HG03575 (cell line): ENCODE data around the gene GHRH.

Source experiments
- ATAC-seq: cut with Tn5 transposase; IDR thresholded peaks from one replicate; pipeline ENCODE4 v1.9.1; 2021; ENCODE audit not compliant: unreplicated experiment, insufficient number of reproducible peaks, low FRiP score; ENCODE audit errors: extremely low read depth

GHRH gene

GRCh38 chr20:37243937-37244571, 17.6 kb downstream of the GHRH start:
- no peak for ATAC-seq

GRCh38 chr20:37243076-37243936, 18.3 kb downstream of the GHRH start:
- ATAC-seq: no peak

GRCh38 chr20:37242503-37242902, 19.1 kb downstream of the GHRH start:
- no peak for ATAC-seq

- no peak for ATAC-seq
Measured at GRCh38 chr20:37240337-37241067, 21.1 kb downstream of the GHRH start.

- ATAC-seq: no peak
Measured at GRCh38 chr20:37238935-37239451, 22.6 kb downstream of the GHRH start.

GRCh38 chr20:37238426-37238825, 23.2 kb downstream of the GHRH start:
- no peak for ATAC-seq

GRCh38 chr20:37237656-37238055, 24.0 kb downstream of the GHRH start:
- no peak for ATAC-seq

- no peak for ATAC-seq
Measured at GRCh38 chr20:37236462-37236861, 25.2 kb downstream of the GHRH start.

- no peak for ATAC-seq
Measured at GRCh38 chr20:37235065-37235464, 26.5 kb downstream of the GHRH start.

GRCh38 chr20:37234254-37234581, 27.4 kb downstream of the GHRH start:
- no peak for ATAC-seq

- ATAC-seq: no peak
Measured at GRCh38 chr20:37233548-37234253, 27.9 kb downstream of the GHRH start.

- no peak for ATAC-seq
Measured at GRCh38 chr20:37231947-37232630, 29.5 kb downstream of the GHRH start.

- ATAC-seq: no peak
Measured at GRCh38 chr20:37230200-37230599, 31.4 kb downstream of the GHRH start.

GRCh38 chr20:37229357-37229756, 32.3 kb downstream of the GHRH start:
- ATAC-seq: no peak

- ATAC-seq: no peak
Measured at GRCh38 chr20:37228656-37229055, 33.0 kb downstream of the GHRH start.

GRCh38 chr20:37228082-37228481, 33.5 kb downstream of the GHRH start:
- ATAC-seq: no peak

- no peak for ATAC-seq
Measured at GRCh38 chr20:37226889-37227288, 34.7 kb downstream of the GHRH start.

- ATAC-seq: no peak
Measured at GRCh38 chr20:37225146-37225545, 36.5 kb downstream of the GHRH start.

- no peak for ATAC-seq
Measured at GRCh38 chr20:37223053-37223452, 38.6 kb downstream of the GHRH start.
